Fibroblast of lung (primary cell): ENCODE measurements around the gene NUDT3. TPM values are rescaled to one million over a fixed set of nuclear protein-coding genes. Genes with fewer than 3 reads are reported as not detected.
"Not testable (repeated sequence)": the region's sequence is repeated elsewhere in the genome, so short reads cannot be mapped to it uniquely, and the experiment has no call there.

Source experiments
- DNase-seq, 2 donors: peaks; one replicate each; pipeline versions ENCODE4 v3.0.0 to v3.0.0-alpha.2; 2010; ENCODE audit warnings: low read depth in 2 of 2
- H2AFZ ChIP-seq: 2 replicates; pipeline ENCODE4 v1.5.1; 2012; ENCODE audit warnings: low read length, control low read depth, inconsistent platforms
- H3K27ac ChIP-seq: 2 replicates; pipeline ENCODE4 v1.5.1; 2011; ENCODE audit warnings: low read length, control low read depth; ENCODE audit not compliant: insufficient read depth
- H3K27me3 ChIP-seq: 2 replicates; pipeline ENCODE4 v1.5.1; 2011; ENCODE audit warnings: mild to moderate bottlenecking, low read length; ENCODE audit not compliant: control insufficient read depth, insufficient read depth
- H3K36me3 ChIP-seq: 2 replicates; pipeline ENCODE4 v1.5.1; 2011; ENCODE audit warnings: low read length; ENCODE audit not compliant: control insufficient read depth, insufficient read depth
- H3K4me1 ChIP-seq: 2 replicates; pipeline ENCODE4 v1.5.1; 2011; ENCODE audit warnings: low read length; ENCODE audit not compliant: control insufficient read depth, insufficient read depth; ENCODE audit errors: extremely low read depth
- H3K4me2 ChIP-seq: 2 replicates; pipeline ENCODE4 v1.5.1; 2011; ENCODE audit warnings: low read length, control low read depth; ENCODE audit not compliant: insufficient read depth; ENCODE audit errors: extremely low read depth
- H3K4me3 ChIP-seq, 4 experiments: fragments of 200-600 bp in 1 of 4; sonication (generic) in 1 of 4; replicated peaks in 1 of 4; 2 replicates each; pipeline ENCODE4 v1.5.1; 2011 to 2016; ENCODE audit warnings: low read length in 4 of 4, low read depth in 3 of 4, mild to moderate bottlenecking in 3 of 4, control low read depth in 2 of 4, inconsistent platforms in 1 of 4, mixed read lengths in 1 of 4; ENCODE audit not compliant: insufficient read depth in 1 of 4; ENCODE audit errors: control extremely low read depth in 1 of 4
- H3K79me2 ChIP-seq: 2 replicates; pipeline ENCODE4 v1.5.1; 2012; ENCODE audit warnings: mild to moderate bottlenecking, low read length, inconsistent platforms; ENCODE audit not compliant: control insufficient read depth, insufficient read depth
- H3K9ac ChIP-seq: 2 replicates; pipeline ENCODE4 v1.5.1; 2011; ENCODE audit warnings: mild to moderate bottlenecking, low read length, control low read depth; ENCODE audit not compliant: insufficient read depth
- H3K9me3 ChIP-seq: 2 replicates; pipeline ENCODE4 v1.5.1; 2012; ENCODE audit warnings: low read depth, low read length; ENCODE audit not compliant: control insufficient read depth, insufficient read depth
- H4K20me1 ChIP-seq: 2 replicates; pipeline ENCODE4 v1.5.1; 2011; ENCODE audit warnings: low read length; ENCODE audit not compliant: control insufficient read depth, insufficient read depth; ENCODE audit errors: extremely low read depth
- EZH2 ChIP-seq: IDR thresholded peaks from 2 replicates; pipeline ENCODE4 v1.5.1; 2012; ENCODE audit warnings: low read length, control low read depth, mild to moderate bottlenecking; ENCODE audit errors: missing control alignments
- polyA plus RNA-seq, 2 donors: library from polyadenylated mRNA; depleted of rRNA in 1 of 2; stranded (reverse) in 1 of 2; unstranded in 1 of 2; fragments of >200 nt; gene quantifications; 2 replicates each; pipeline ENCODE4 v1.2.1, GENCODE V29; 2011 to 2012; ENCODE audit warnings: missing spikeins in 1 of 2
- total RNA-seq: library from RNA; depleted of rRNA; stranded (reverse); fragments of >200 nt; gene quantifications from 2 replicates; pipeline ENCODE4 v1.2.1, GENCODE V29; 2014
- TF ChIP-seq, protein P1 (sequence below), 2 donors: IDR thresholded peaks in 1 of 2; conservative IDR thresholded peaks in 1 of 2; 1 replicate in 1 of 2; 2 replicates in 1 of 2; pipeline ENCODE4 v1.5.1; 2011 to 2012; ENCODE audit warnings: low read length in 2 of 2, control low read depth in 1 of 2, inconsistent platforms in 1 of 2, low read depth in 1 of 2, mild to moderate bottlenecking in 1 of 2

The NUDT3 gene
- total and polyA plus RNA-seq, 2 donors (not counting 1 experiment from before 2014, with no cell fraction given) = 16.0 to 27.4 TPM

DNA sequence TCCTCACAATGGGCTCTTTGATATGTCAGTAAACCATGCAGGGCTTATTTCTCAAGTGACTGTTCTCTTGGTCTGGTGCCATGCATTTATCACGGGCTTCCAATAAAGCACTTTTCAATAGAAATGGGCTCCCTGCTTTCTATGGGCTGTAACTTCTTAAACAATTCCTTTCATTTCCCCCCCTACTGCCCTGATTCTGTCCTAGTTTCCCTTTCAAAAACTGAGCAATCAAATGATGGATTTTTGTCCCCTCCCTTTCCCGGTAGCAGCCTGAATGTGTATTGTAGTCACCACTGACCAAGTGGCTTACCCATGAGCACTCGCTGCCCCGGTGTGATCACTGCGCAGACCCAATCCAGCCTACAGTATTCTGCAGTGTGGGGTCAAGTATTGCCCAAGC, 19.5 kb upstream of the NUDT3 start:
- no peak overlapping the region for H3K9ac ChIP-seq
- no peak overlapping the region for H3K27ac ChIP-seq
- no peaks in the 10 kb centered on the region for H4K20me1 ChIP-seq
- TF ChIP-seq, protein P1, sequence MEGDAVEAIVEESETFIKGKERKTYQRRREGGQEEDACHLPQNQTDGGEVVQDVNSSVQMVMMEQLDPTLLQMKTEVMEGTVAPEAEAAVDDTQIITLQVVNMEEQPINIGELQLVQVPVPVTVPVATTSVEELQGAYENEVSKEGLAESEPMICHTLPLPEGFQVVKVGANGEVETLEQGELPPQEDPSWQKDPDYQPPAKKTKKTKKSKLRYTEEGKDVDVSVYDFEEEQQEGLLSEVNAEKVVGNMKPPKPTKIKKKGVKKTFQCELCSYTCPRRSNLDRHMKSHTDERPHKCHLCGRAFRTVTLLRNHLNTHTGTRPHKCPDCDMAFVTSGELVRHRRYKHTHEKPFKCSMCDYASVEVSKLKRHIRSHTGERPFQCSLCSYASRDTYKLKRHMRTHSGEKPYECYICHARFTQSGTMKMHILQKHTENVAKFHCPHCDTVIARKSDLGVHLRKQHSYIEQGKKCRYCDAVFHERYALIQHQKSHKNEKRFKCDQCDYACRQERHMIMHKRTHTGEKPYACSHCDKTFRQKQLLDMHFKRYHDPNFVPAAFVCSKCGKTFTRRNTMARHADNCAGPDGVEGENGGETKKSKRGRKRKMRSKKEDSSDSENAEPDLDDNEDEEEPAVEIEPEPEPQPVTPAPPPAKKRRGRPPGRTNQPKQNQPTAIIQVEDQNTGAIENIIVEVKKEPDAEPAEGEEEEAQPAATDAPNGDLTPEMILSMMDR (conservative IDR thresholded peaks at IDR 0.05 in 1 of 2, IDR thresholded peaks at IDR 0.05 in 1 of 2; ENCODE audit: low read depth in 1 of 2, low read length in 2 of 2) = no peak
- no peak for TF ChIP-seq EZH2
- H2AFZ ChIP-seq = no peak overlapping the region
- no peaks in the 10 kb centered on the region for H3K79me2 ChIP-seq
- H3K4me2 ChIP-seq = no peak overlapping the region
- no peaks in the 10 kb centered on the region for H3K9me3 ChIP-seq
- peaks cover 2% of the 10 kb centered on the region for H3K4me1 ChIP-seq
- peak in 1 of 2 donors; percentile 22 for DNase-seq
- no peak overlapping the region for H3K4me3 ChIP-seq
- peaks cover 5% of the 10 kb centered on the region for H3K36me3 ChIP-seq
- no peaks in the 10 kb centered on the region for H3K27me3 ChIP-seq

GRCh38 chr6:34407915-34408314, 15.4 kb upstream of the NUDT3 start:
- not testable (repeated sequence) for H2AFZ ChIP-seq, H3K4me1 ChIP-seq, H3K36me3 ChIP-seq, H4K20me1 ChIP-seq, H3K79me2 ChIP-seq, H3K27me3 ChIP-seq, DNase-seq, H3K4me2 ChIP-seq, H3K9ac ChIP-seq, H3K27ac ChIP-seq, H3K9me3 ChIP-seq, H3K4me3 ChIP-seq

- DNase-seq = no peak
- TF ChIP-seq, protein P1 (conservative IDR thresholded peaks at IDR 0.05 in 1 of 2, IDR thresholded peaks at IDR 0.05 in 1 of 2; ENCODE audit: low read depth in 1 of 2, low read length in 2 of 2) = no peak
- no peak for TF ChIP-seq EZH2
- Histone ChIP-seq H3K9ac (no peak overlapping the region), H3K27ac (no peak overlapping the region), H3K36me3 (no peaks in the 10 kb centered on the region), H3K9me3 (no peaks in the 10 kb centered on the region), H3K4me2 (no peak overlapping the region), H2AFZ (no peak overlapping the region), H3K79me2 (peaks cover 7% of the 10 kb centered on the region), H3K27me3 (no peaks in the 10 kb centered on the region), H3K4me1 (no peaks in the 10 kb centered on the region), H4K20me1 (no peaks in the 10 kb centered on the region), H3K4me3 (no peak overlapping the region)
These were observed 4.0 kb upstream of the NUDT3 start for GRCh38 chr6:34396518-34396917.
